ENCODE measurements around the gene SURF1. TPM values are rescaled to one million over a fixed set of nuclear protein-coding genes. Genes with fewer than 3 reads are reported as not detected.
"Not testable (repeated sequence)": the region's sequence is repeated elsewhere in the genome, so short reads cannot be mapped to it uniquely, and the experiment has no call there.

Gene SURF1
- polyA plus RNA-seq (ENCODE audit: insufficient read length) = 30.6 TPM

GRCh38 chr9:133356391-133357091, at the start of gene SURF1, which contains the start of gene SURF2:
Gene SURF1 (minus strand): TSS chr9:133356487. CDS start chr9:133356453, 34 bp downstream.
Gene SURF2 (plus strand): TSS chr9:133356550. CDS start chr9:133356593, 43 bp downstream.
- no peak for DNase-seq (ENCODE audit: low read depth)

GRCh38 chr9:133405508-133406438, 49.5 kb upstream of the SURF1 start:
- no peak for DNase-seq (ENCODE audit: low read depth)

GRCh38 chr9:133404454-133405002, 48.2 kb upstream of the SURF1 start:
- DNase-seq (ENCODE audit: low read depth) = no peak

GRCh38 chr9:133403766-133404453, 47.6 kb upstream of the SURF1 start:
- no peak for DNase-seq (ENCODE audit: low read depth)

- no peak for DNase-seq (ENCODE audit: low read depth)
These were observed 46.4 kb upstream of the SURF1 start for GRCh38 chr9:133402689-133403088.

GRCh38 chr9:133401588-133401987, 45.3 kb upstream of the SURF1 start:
- no peak for DNase-seq (ENCODE audit: low read depth)

- no peak for DNase-seq (ENCODE audit: low read depth)
These were observed 44.0 kb upstream of the SURF1 start for GRCh38 chr9:133400292-133400691.

- DNase-seq (ENCODE audit: low read depth) = no peak
These were observed 41.6 kb upstream of the SURF1 start for GRCh38 chr9:133397895-133398294.

GRCh38 chr9:133397370-133397769, 41.1 kb upstream of the SURF1 start:
- no peak for DNase-seq (ENCODE audit: low read depth)

- DNase-seq (ENCODE audit: low read depth) = no peak
These were observed 40.7 kb upstream of the SURF1 start for GRCh38 chr9:133396952-133397351.

GRCh38 chr9:133394687-133395271, 38.5 kb upstream of the SURF1 start:
- no peak for DNase-seq (ENCODE audit: low read depth)

- no peak for DNase-seq (ENCODE audit: low read depth)
These were observed 37.1 kb upstream of the SURF1 start for GRCh38 chr9:133393399-133393798.

- not testable (repeated sequence) for DNase-seq (ENCODE audit: low read depth)
These were observed 36.0 kb upstream of the SURF1 start for GRCh38 chr9:133392308-133392707.

- not testable (repeated sequence) for DNase-seq (ENCODE audit: low read depth)
These were observed 35.2 kb upstream of the SURF1 start for GRCh38 chr9:133391449-133391848.

- DNase-seq (ENCODE audit: low read depth) = no peak
These were observed 34.4 kb upstream of the SURF1 start for GRCh38 chr9:133390713-133391112.

- no peak for DNase-seq (ENCODE audit: low read depth)
These were observed 33.3 kb upstream of the SURF1 start for GRCh38 chr9:133389562-133389961.

GRCh38 chr9:133389025-133389557, 32.8 kb upstream of the SURF1 start:
- DNase-seq (ENCODE audit: low read depth) = no peak

- DNase-seq (ENCODE audit: low read depth) = no peak
These were observed 31.4 kb upstream of the SURF1 start for GRCh38 chr9:133387680-133388079.

- no peak for DNase-seq (ENCODE audit: low read depth)
These were observed 30.1 kb upstream of the SURF1 start for GRCh38 chr9:133386338-133386737.

- no peak for DNase-seq (ENCODE audit: low read depth)
These were observed 29.2 kb upstream of the SURF1 start for GRCh38 chr9:133385452-133385851.

GRCh38 chr9:133384736-133385321, 28.5 kb upstream of the SURF1 start:
- DNase-seq (ENCODE audit: low read depth) = no peak

All from forelimb muscle (tissue), 1 donor.